Measurements from ENCODE around the gene SNX8. TPM values are rescaled to one million over a fixed set of nuclear protein-coding genes. Genes with fewer than 3 reads are reported as not detected.
A peak's percentile ranks its signal among the peaks of the same experiment; 100 is the strongest.

SNX8 gene
- total and polyA plus RNA-seq, 9 of the 15 experiments (the other 6 are each of a cell fraction or from before 2014, with no cell fraction given), result 2.7 to 51.6 (median 16.9) TPM

DNA sequence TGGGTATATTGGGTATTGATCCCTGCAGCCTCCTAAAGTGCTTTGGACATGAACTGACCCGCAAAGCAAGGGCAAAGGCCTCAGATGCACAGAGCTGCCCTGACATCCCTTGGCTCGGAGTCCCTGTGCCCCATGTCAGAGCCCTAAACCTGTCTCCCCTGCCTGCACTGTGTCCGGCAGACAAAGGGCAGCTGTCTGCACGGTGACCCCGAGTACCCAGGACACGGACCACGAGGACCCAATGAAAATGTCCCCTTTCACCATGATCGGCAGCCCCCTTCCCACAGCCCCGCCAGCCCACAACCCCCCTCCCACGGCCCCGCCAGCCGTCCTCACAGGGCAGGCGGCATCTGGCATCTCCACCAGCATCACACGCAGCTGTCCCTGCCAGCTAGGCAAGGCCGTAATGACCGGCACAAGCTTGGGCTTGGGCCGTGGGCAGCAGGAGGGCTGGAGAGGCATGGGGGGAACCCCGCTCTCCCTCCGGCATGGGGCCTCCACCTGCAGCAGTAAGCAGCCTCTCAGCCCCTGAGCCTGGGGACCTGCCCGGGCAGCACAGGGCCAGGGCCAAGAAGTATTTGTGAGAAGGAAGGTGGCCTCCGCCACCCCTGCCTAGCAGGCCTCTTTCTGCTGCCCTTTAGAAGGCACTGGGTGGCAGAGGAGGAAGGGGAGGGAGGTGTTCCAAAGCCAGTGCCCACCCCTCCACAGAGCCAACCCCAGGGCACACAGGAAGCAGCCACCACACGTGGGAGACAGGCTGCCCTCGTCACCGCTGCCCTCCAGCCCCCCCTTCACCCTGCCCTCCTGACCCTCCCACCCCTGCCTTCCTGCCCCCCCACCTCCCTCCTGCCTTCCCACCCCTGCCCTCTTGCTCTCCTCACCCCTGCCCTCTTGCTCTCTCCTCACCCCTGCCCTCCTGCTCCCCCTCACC, 62.1 kb downstream of the SNX8 start:
- Histone ChIP-seq H2AFZ (ENCODE audit: low read depth, low read length) (no peak overlapping the region), H4K20me1 (replicated peaks; ENCODE audit: control insufficient read depth, insufficient read depth, low read length) (no peaks in the 10 kb centered on the region), H3K4me1 (replicated peaks in 1 of 2; ENCODE audit: control insufficient read depth in 2 of 2, insufficient read depth in 2 of 2, low read length in 2 of 2) (peaks cover 9 to 35% of the 10 kb centered on the region in 2 experiments; a peak in 3 of 5 replicates), H3K9me3 (replicated peaks; ENCODE audit: control insufficient read depth, insufficient read depth, low read depth, low read length) (no peaks in the 10 kb centered on the region), H3K27me3 (ENCODE audit: control insufficient read depth in 2 of 2, insufficient read depth in 2 of 2, low read length in 2 of 2) (no peaks in the 10 kb centered on the region), H3K9me1 (ENCODE audit: control insufficient read depth, insufficient read depth, low read length) (peaks cover 2% of the 10 kb centered on the region), H3K4me2 (ENCODE audit: insufficient read depth, low read length) (no peak overlapping the region), H3K9ac (ENCODE audit: insufficient read depth in 1 of 2, low read depth in 2 of 2, low read length in 2 of 2) (no peak overlapping the region), H3K36me3 (ENCODE audit: control insufficient read depth, insufficient read depth, low read length) (peaks cover 51% of the 10 kb centered on the region; the same call in 2 of the 3 replicates), H3K27ac (ENCODE audit: extremely low read depth, low read depth, low read length) (no peak overlapping the region), H3K79me2 (ENCODE audit: control insufficient read depth, insufficient read depth, low read length) (no peaks in the 10 kb centered on the region), H3K4me3 (no peak overlapping the region)
- in situ Hi-C loops (cut with MboI), result loop anchor here (5.0 kb wide), 1 partner anchor 805 kb away; no protein-coding TSS in a partner anchor
- no peak for TF ChIP-seq ADNP (tag; IDR thresholded peaks at IDR 0.05)
- TF ChIP-seq, protein P1, sequence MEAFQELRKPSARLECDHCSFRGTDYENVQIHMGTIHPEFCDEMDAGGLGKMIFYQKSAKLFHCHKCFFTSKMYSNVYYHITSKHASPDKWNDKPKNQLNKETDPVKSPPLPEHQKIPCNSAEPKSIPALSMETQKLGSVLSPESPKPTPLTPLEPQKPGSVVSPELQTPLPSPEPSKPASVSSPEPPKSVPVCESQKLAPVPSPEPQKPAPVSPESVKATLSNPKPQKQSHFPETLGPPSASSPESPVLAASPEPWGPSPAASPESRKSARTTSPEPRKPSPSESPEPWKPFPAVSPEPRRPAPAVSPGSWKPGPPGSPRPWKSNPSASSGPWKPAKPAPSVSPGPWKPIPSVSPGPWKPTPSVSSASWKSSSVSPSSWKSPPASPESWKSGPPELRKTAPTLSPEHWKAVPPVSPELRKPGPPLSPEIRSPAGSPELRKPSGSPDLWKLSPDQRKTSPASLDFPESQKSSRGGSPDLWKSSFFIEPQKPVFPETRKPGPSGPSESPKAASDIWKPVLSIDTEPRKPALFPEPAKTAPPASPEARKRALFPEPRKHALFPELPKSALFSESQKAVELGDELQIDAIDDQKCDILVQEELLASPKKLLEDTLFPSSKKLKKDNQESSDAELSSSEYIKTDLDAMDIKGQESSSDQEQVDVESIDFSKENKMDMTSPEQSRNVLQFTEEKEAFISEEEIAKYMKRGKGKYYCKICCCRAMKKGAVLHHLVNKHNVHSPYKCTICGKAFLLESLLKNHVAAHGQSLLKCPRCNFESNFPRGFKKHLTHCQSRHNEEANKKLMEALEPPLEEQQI (IDR thresholded peaks at IDR 0.05), result no peak
- TF ChIP-seq, protein P2, sequence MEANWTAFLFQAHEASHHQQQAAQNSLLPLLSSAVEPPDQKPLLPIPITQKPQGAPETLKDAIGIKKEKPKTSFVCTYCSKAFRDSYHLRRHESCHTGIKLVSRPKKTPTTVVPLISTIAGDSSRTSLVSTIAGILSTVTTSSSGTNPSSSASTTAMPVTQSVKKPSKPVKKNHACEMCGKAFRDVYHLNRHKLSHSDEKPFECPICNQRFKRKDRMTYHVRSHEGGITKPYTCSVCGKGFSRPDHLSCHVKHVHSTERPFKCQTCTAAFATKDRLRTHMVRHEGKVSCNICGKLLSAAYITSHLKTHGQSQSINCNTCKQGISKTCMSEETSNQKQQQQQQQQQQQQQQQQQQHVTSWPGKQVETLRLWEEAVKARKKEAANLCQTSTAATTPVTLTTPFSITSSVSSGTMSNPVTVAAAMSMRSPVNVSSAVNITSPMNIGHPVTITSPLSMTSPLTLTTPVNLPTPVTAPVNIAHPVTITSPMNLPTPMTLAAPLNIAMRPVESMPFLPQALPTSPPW (CRISPR knock-in tag; IDR thresholded peaks at IDR 0.05), result 0 out of 2 replicates have a peak, but pooled peaks have one; percentile 26
- peak; percentile 62 for TF ChIP-seq RBM22 (IDR thresholded peaks at IDR 0.05; ENCODE audit: low read depth, low read length, poor library complexity, severe bottlenecking)
- TF ChIP-seq MAFF (IDR thresholded peaks at IDR 0.05; ENCODE audit: low read length), result no peak
- peak; percentile 66 for TF ChIP-seq POLR2G (IDR thresholded peaks at IDR 0.05; ENCODE audit: low read depth, low read length)
- intact Hi-C loops (cut with micrococcal nuclease), result no loop called here
- CTCF ChIA-PET (ENCODE audit: low intra/inter-chr PET ratio), result no interaction called here
- ATAC-seq (no peak), FAIRE-seq (no peak), DNase-seq (ENCODE audit: extremely low read depth in 1 of 4, low spot score in 3 of 4) (peak in 1 of 4 experiments; percentile 24)
- POLR2A ChIA-PET, result interaction anchor here (0.6 to 1.7 kb wide), 2 partner anchors 10 to 19 kb away, joined by 3 to 5 read pairs; partner anchors contain the start of genes MRM2 and NUDT1
- whole genome bisulfite sequencing (ENCODE audit: insufficient coverage, low coverage, missing lambda C conversion rate), result 98% methylated on average over 18 of the region's 24 CpGs
- BruUV-seq (replicated peaks), result no TSS peak

All from K562 (cell line).